ENCODE measurements around the gene TSHZ1.

TSHZ1 gene

DNA sequence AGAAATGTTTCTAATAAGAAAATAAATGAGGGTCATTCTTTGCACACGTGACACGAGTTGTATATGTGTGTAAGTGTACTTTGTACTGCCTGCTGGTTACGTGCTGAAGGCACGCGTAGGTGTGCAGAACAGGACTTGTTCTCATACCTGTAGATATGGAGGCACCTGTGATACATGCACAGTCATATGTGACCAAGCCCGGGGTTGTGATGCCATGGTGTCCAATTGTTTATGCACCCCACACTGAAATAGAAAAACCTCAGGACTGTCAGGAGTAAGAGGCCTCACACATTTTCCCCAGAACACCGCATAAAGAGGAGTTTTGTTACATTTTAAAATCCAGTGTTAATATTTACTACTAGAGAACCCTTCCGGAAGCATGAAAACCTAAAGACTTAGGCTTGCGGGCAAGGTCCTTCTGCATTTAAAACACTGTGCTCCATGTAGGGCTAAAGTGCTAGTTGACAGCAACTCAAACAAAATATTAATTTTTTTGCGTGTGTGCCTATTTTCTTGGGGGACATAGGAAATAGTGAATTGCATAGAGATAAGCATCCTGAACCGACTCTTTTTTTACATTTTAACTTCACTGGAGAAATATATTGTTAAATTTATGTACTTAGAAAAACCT is 9.3 kb downstream of the TSHZ1 start:
- no peak for TF ChIP-seq CTCF (IDR thresholded peaks at IDR 0.05; ENCODE audit: low read depth, low read length)
- no peaks in the 10 kb centered on the region for H3K36me3 ChIP-seq
- H3K9me3 ChIP-seq (ENCODE audit: severe bottlenecking): no peaks in the 10 kb centered on the region
- H3K27ac ChIP-seq: no peak overlapping the region
- DNase-seq: no peak
- H3K27me3 ChIP-seq (ENCODE audit: insufficient read depth, low read depth, severe bottlenecking): no peaks in the 10 kb centered on the region
- H3K4me3 ChIP-seq (ENCODE audit: low read depth, low read length): no peak overlapping the region

DNA sequence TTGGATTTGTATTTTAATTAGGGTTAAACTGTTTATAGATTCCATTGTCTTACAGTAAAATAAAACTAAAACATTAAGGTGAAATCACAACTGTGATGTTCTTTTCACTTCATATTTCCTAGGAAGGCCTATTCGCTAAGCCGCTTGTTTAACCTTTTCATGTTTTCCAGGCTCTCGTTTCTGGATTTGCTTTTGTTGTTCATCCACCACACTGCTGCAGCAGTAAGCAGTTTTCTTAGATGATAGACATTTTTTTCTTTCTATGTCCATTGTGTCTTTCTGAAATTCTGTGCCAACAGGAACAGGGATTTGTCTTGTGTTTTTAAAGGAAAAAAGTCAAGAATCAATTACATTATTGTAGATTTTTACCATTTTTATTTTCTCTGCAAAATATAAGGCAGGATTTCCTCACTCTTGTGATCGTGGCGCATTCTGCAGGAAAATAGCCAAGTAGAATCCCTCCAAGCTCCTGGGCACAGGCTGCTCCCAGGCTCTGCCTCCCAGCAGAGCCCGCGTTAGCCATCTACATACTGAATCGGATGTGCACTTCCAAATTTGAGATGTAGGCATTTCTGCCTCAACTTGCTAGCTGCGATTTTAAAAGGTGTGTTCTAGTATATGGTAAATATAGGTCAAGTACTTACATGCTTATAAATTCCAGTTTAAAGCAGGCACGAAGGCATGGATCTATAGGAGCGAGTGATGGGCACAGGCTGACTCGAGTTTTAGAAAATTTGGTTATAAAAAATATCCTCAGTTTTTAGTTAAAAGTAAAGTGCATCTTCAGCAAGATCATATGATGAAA is 10.2 kb downstream of the TSHZ1 start:
- H3K27me3 ChIP-seq (ENCODE audit: insufficient read depth, low read depth, severe bottlenecking): no peaks in the 10 kb centered on the region
- no peaks in the 10 kb centered on the region for H3K36me3 ChIP-seq
- no peak overlapping the region for H3K4me3 ChIP-seq (ENCODE audit: low read depth, low read length)
- no peaks in the 10 kb centered on the region for H3K9me3 ChIP-seq (ENCODE audit: severe bottlenecking)
- no peak for DNase-seq
- TF ChIP-seq CTCF (IDR thresholded peaks at IDR 0.05; ENCODE audit: low read depth, low read length): no peak
- H3K27ac ChIP-seq: no peak overlapping the region

- Histone ChIP-seq H3K9me3 (ENCODE audit: severe bottlenecking) (no peaks in the 10 kb centered on the region), H3K4me3 (ENCODE audit: low read depth, low read length) (no peak overlapping the region), H3K36me3 (no peaks in the 10 kb centered on the region), H3K27ac (no peak overlapping the region), H3K27me3 (ENCODE audit: insufficient read depth, low read depth, severe bottlenecking) (no peaks in the 10 kb centered on the region)
- no peak for DNase-seq
- no peak for TF ChIP-seq CTCF (IDR thresholded peaks at IDR 0.05; ENCODE audit: low read depth, low read length)
These were observed 10.8 kb downstream of the TSHZ1 start for GRCh38 chr18:75221397-75221796.

DNA sequence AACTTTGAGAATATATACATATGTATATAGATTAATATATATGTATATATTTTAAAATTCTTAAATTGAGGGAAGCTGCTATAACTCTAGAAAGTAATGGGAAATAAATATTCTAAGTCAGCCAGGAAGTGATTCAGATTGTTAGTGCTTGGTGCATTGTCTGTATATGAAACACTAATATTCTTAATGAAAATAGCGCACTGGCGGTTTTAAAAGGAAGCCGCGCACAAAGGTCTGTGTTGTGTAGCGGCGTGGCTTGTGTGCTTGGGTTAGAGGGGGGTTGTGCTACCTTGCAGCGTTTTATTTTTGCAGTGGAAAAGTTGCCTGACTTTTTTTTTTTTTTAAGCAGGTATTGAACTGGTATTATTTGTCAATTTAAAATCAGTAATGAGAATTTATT is 11.3 kb downstream of the TSHZ1 start:
- Histone ChIP-seq H3K36me3 (no peaks in the 10 kb centered on the region), H3K4me3 (ENCODE audit: low read depth, low read length) (no peak overlapping the region), H3K27me3 (ENCODE audit: insufficient read depth, low read depth, severe bottlenecking) (no peaks in the 10 kb centered on the region), H3K27ac (no peak overlapping the region), H3K9me3 (ENCODE audit: severe bottlenecking) (no peaks in the 10 kb centered on the region)
- TF ChIP-seq CTCF (IDR thresholded peaks at IDR 0.05; ENCODE audit: low read depth, low read length): no peak
- no peak for DNase-seq

DNA sequence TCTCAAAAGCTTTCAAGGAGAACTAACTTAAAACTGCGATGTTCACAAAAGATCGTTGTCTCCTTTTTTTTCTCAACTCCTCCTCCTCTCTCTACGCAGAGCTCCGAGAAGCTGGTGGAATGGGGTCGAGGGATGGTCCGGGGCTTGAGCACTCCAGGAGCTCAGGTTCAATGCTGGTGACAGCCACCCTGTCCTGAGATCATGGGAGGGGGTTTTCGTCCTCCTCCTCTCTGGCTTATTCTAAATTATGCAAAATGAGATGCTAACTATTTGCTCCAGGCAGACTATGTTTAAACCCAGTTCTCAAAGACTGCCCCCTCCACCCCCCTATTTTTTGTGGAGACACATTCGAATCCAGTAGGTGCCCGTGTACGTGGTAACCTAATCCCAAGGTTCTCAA is 11.8 kb downstream of the TSHZ1 start:
- Histone ChIP-seq H3K27ac (no peak overlapping the region), H3K27me3 (ENCODE audit: insufficient read depth, low read depth, severe bottlenecking) (no peaks in the 10 kb centered on the region), H3K36me3 (no peaks in the 10 kb centered on the region), H3K4me3 (ENCODE audit: low read depth, low read length) (no peak overlapping the region), H3K9me3 (ENCODE audit: severe bottlenecking) (no peaks in the 10 kb centered on the region)
- no peak for TF ChIP-seq CTCF (IDR thresholded peaks at IDR 0.05; ENCODE audit: low read depth, low read length)
- no peak for DNase-seq

Measured in WERI-Rb-1 (cell line).